Tibial artery (tissue), 4 donors: ENCODE results near the gene TMEM88.

Experiments used
- DNase-seq, 2 donors: peaks; one replicate each; pipeline ENCODE4 v3.0.0-alpha.2; 2019
- H3K27ac ChIP-seq, 2 donors: fragments of 200-600 bp; sonication (generic) in 1 of 2; 1 replicate in 1 of 2; 2 replicates in 1 of 2; pipeline ENCODE4 v1.5.1; 2018 to 2019; ENCODE audit warnings: mild to moderate bottlenecking in 1 of 2
- H3K27me3 ChIP-seq, 2 donors: fragments of 200-600 bp; sonication (generic) in 1 of 2; one replicate each; pipeline versions ENCODE4 v1.5.1 to v1.6.0; 2016 to 2019
- H3K36me3 ChIP-seq, 3 donors: fragments of 200-600 bp; sonication (generic) in 2 of 3; one replicate each; pipeline ENCODE4 v1.5.1; 2016 to 2019; ENCODE audit warnings: mild to moderate bottlenecking in 2 of 3
- H3K4me1 ChIP-seq, 4 donors: fragments of 200-600 bp; sonication (generic) in 2 of 4; 1 replicate in 3 of 4; 2 replicates in 1 of 4; pipeline ENCODE4 v1.5.1; 2016 to 2019
- H3K4me3 ChIP-seq, 2 donors: fragments of 200-600 bp; sonication (generic) in 1 of 2; 1 replicate in 1 of 2; 2 replicates in 1 of 2; pipeline ENCODE4 v1.5.1; 2018 to 2019; ENCODE audit warnings: mild to moderate bottlenecking in 2 of 2
- H3K9me3 ChIP-seq, 3 donors: fragments of 200-600 bp; sonication (generic) in 1 of 3; one replicate each; pipeline ENCODE4 v1.5.1; 2016 to 2019
- CTCF ChIP-seq, 2 experiments: fragments of 200-600 bp in 1 of 2; fragments of 450-650 bp in 1 of 2; IDR thresholded peaks; one replicate each; pipeline ENCODE4 v1.5.1; 2017 to 2019; ENCODE audit warnings: antibody characterized with exemption in 2 of 2, mild to moderate bottlenecking in 1 of 2, moderate library complexity in 1 of 2
- intact Hi-C: fragments of 100-400 bp; cut with DNase I; formaldehyde crosslinking; loops from one replicate; pipeline ENCODE4 v1.15.0; 2023; ENCODE audit warnings: low total_unique reads

TMEM88 gene

DNA sequence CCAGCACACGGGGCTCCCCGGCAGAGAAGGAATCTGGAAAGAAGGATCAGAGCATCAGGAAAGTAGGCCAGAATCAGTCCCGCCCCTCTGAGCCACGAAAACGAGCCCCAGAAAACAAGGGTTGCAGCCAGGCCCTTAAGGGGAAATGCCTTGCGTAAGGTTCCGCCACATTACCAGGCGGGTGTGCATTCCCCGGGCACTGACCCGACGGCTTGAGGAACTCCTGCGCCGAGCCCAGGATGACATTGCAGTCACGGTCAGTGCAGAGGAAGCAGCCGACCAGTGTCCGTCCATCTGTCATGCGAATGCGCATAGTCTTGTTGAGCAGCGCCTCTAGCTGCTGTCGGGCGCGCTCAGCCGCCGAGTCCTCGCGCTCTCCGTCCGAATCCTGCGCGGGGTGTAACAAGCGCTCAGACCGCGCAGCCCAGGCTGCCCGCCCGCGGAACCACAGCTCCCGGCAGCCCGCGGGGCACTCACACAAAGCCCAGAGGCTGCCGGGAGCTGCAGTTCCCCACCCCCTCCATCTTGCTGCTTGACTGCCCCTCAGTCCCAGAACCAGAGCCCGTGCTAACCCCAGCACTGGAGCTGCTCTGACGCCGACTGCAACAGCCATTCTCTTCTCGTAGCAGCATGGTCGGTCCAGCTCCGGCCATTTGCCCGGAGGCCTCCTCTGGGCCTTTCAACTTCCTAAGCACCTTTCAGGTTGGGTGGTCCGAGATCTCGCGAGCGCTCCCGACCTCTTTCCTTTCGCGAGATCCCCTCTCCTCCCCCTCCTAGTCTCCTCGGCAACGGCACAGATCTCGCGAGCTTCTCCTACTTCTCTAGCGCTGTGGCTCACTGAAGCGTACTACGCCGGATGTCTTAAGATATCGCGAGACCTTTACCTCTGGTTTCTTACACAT, 2.2 kb downstream of the TMEM88 start, which contains the start of gene NAA38:
Gene NAA38 (minus strand): TSS at position 749 of the 902 bp plus-strand sequence. CDS start 96 bp downstream, at position 653.
- peaks cover 9 to 20% (median 16%) of the 10 kb centered on the region in 3 donors for H3K36me3 ChIP-seq
- intact Hi-C loops, result loop anchor here (10.0 kb wide), 1 partner anchor 112 kb away; no protein-coding TSS in a partner anchor
- H3K27ac ChIP-seq, result peak within 1 kb of the TSS; percentile 89 to 90
- H3K27me3 ChIP-seq, result no peaks in the 10 kb centered on the region
- TF ChIP-seq CTCF (IDR thresholded peaks at IDR 0.05), result peak; percentile 10 to 53
- peak within 1 kb of the TSS; percentile 66 to 77 for H3K4me3 ChIP-seq
- peaks cover 0 to 40% (median 36%) of the 10 kb centered on the region in 4 donors for H3K4me1 ChIP-seq
- peak; percentile 97 to 99 for DNase-seq
- H3K9me3 ChIP-seq, result no peaks in the 10 kb centered on the region

DNA sequence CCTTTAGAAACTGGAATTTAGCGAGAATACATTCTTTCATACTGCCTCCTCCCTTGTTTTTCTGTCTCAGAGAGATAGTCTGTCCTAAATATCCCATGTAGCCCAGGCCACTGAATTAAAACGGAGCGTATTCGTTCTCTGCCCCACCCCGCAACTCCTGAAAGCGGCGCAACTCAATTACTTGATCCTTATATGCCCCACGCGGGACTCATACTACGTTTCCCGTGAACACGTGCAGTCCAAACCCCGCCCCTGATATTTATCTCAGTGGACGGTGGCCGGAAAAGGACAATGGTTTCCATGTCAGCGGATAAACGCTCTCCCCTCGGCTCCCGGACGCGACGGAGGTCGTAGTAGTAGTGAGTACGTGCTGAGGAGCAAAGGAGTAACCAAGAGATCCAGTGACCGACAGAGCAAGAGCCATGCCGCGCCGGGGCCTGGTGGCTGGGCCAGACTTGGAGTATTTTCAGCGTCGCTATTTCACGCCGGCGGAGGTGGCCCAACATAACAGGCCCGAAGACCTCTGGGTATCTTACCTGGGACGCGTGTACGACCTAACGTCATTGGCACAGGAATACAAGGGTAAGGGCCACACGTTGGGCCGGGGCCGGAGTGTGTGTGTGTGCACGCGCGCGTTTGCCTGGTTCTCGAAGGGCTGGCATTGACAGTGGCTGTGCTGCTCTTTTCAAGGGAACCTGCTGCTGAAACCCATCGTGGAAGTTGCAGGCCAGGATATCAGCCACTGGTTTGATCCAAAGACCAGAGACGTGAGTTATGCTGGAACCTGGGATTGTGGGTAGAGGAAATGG, 3.1 kb downstream of the TMEM88 start, which contains the start of gene CYB5D1:
Gene CYB5D1 (plus strand): TSS at position 291 of the 809 bp plus-strand sequence. CDS start 132 bp downstream, at position 423.
- Histone ChIP-seq H3K4me3 (peak within 1 kb of the TSS; percentile 66 to 77), H3K27me3 (no peaks in the 10 kb centered on the region), H3K9me3 (no peaks in the 10 kb centered on the region), H3K27ac (peak within 1 kb of the TSS; percentile 89 to 90), H3K4me1 (peaks cover 0 to 39% (median 34%) of the 10 kb centered on the region in 4 donors), H3K36me3 (peaks cover 4 to 12% (median 11%) of the 10 kb centered on the region in 3 donors)
- no peak for TF ChIP-seq CTCF (IDR thresholded peaks at IDR 0.05)
- intact Hi-C loops, result loop anchor here (10.0 kb wide), 1 partner anchor 113 kb away; no protein-coding TSS in a partner anchor
- DNase-seq, result peak; percentile 95 to 96

DNA sequence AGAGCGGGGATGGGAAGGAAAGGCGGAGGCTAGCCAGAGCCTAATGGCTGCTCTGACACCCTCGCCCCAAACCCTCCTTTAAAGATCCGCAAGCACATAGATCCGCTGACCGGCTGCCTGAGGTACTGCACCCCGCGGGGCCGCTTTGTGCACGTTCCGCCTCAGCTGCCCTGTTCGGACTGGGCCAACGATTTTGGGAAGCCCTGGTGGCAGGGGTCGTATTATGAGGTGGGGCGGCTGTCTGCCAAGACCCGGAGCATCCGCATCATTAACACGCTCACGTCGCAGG, 3.6 kb downstream of the TMEM88 start:
- peak overlapping the region; percentile 89 to 90 for H3K27ac ChIP-seq
- intact Hi-C loops, result loop anchor here (10.0 kb wide), 1 partner anchor 114 kb away; no protein-coding TSS in a partner anchor

DNA sequence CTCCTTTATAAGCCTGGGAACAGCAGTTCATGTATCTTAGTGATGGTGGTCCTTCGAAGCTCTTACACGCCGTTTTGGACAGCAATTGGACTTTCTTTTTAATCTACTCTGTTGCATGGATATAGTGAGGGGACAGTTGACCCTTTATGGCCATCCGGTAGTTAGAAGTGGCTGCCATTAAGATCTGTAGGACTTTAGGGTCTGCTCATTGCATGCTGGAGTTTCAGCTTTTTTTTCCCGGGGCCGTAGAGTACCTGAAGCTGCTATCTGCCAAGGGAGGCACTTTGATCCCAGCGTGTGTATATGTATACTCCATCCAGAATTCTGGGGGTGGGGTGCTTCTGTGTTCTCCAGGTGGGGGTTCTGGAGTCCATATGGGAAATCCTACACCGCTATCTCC, 4.2 kb downstream of the TMEM88 start:
- Histone ChIP-seq H3K27ac (peak overlapping the region; percentile 89 to 90), H3K27me3 (no peaks in the 10 kb centered on the region), H3K36me3 (peaks cover 0 to 3% (median 1%) of the 10 kb centered on the region in 3 donors), H3K9me3 (no peaks in the 10 kb centered on the region), H3K4me1 (peaks cover 0 to 39% (median 34%) of the 10 kb centered on the region in 4 donors), H3K4me3 (peak overlapping the region; percentile 66 to 77)
- intact Hi-C loops, result loop anchor here (10.0 kb wide), 1 partner anchor 114 kb away; no protein-coding TSS in a partner anchor
- no peak for DNase-seq
- TF ChIP-seq CTCF (IDR thresholded peaks at IDR 0.05), result no peak

More for the DNA sequence above, 3.6 kb downstream of the TMEM88 start:
- Histone ChIP-seq H3K4me1 (peaks cover 0 to 39% (median 34%) of the 10 kb centered on the region in 4 donors), H3K27me3 (no peaks in the 10 kb centered on the region), H3K36me3 (peaks cover 0 to 6% (median 6%) of the 10 kb centered on the region in 3 donors), H3K9me3 (no peaks in the 10 kb centered on the region), H3K4me3 (peak overlapping the region; percentile 66 to 77)
- TF ChIP-seq CTCF (IDR thresholded peaks at IDR 0.05), result peak in 1 of 2 experiments; percentile 26
- peak in 1 of 2 donors; percentile 68 for DNase-seq
